A549 (cell line): ENCODE data around the gene CLTCL1. TPM values are rescaled to one million over a fixed set of nuclear protein-coding genes. Genes with fewer than 3 reads are reported as not detected.

Source experiments
- ATAC-seq, 2 experiments: fragments of 200-7000 bp in 1 of 2; fragments of >200 bp in 1 of 2; cut with Nextera tagmentation in 1 of 2; cut with Tn5 transposase in 1 of 2; 3 replicates each; pipeline versions ENCODE4 v1.8.0 to v1.9.1; 2018 to 2020; ENCODE audit warnings: mild to moderate bottlenecking in 1 of 2, moderate library complexity in 1 of 2
- CTCF ChIA-PET: fragments of 300-600 bp; sonication (Branson Sonifier 250); formaldehyde crosslinking; extraction: SDS; loops from one replicate; lab custom pipeline; 2021; ENCODE audit warnings: antibody characterized with exemption, inconsistent platforms; lab: Yijun Ruan, JAX
- POLR2A ChIA-PET: fragments of 350-600 bp; formaldehyde crosslinking; extraction: SDS; loops from one replicate; lab custom pipeline; 2021; ENCODE audit warnings: antibody characterized with exemption, inconsistent platforms; lab: Yijun Ruan, JAX
- DNase-seq, 2 experiments: peaks; one replicate each; pipeline versions ENCODE4 v3.0.0 to v3.0.0-alpha.2; 2011 to 2016; ENCODE audit warnings: low read depth in 1 of 2, low spot score in 1 of 2
- FAIRE-seq: peaks from 2 replicates; lab custom pipeline; 2011; peaks lifted over from hg19 to GRCh38; lab: Jason Lieb, UNC
- H3K27ac ChIP-seq, 2 experiments: fragments of >200 bp; sonication (Bioruptor Twin); formaldehyde crosslinking; 3 replicates each; pipeline ENCODE4 v1.5.1; 2016 to 2017
- H3K4me1 ChIP-seq: fragments of >200 bp; sonication (Bioruptor Twin); formaldehyde crosslinking; 3 replicates; pipeline ENCODE4 v1.6.1; 2016
- H3K4me2 ChIP-seq: fragments of >200 bp; sonication (Bioruptor Twin); formaldehyde crosslinking; 3 replicates; pipeline ENCODE4 v1.6.1; 2016
- H3K4me3 ChIP-seq: fragments of >200 bp; sonication (Bioruptor Twin); formaldehyde crosslinking; 3 replicates; pipeline ENCODE4 v1.5.1; 2016
- H3K9me3 ChIP-seq: fragments of >200 bp; sonication (Bioruptor Twin); formaldehyde crosslinking; 3 replicates; pipeline ENCODE4 v1.6.1; 2016
- CBX8 ChIP-seq: fragments of 200-600 bp; sonication (generic); IDR thresholded peaks from 2 replicates; pipeline ENCODE4 v1.6.1; 2016
- CHD2 ChIP-seq: fragments of 150-350 bp; IDR thresholded peaks from 2 replicates; pipeline ENCODE4 v1.6.1; 2014; ENCODE audit warnings: low read length; ENCODE audit not compliant: partially characterized antibody
- E2F6 ChIP-seq: IDR thresholded peaks from 2 replicates; pipeline ENCODE4 v1.6.1; 2012; ENCODE audit warnings: low read depth, borderline replicate concordance
- EHMT2 ChIP-seq: fragments of 200-600 bp; sonication (generic); IDR thresholded peaks from 2 replicates; pipeline ENCODE4 v1.6.1; 2016; ENCODE audit warnings: antibody characterized with exemption, low read depth, mild to moderate bottlenecking, moderate library complexity
- ESRRA ChIP-seq: fragments of 150-350 bp; IDR thresholded peaks from 2 replicates; pipeline ENCODE4 v1.6.1; 2014; ENCODE audit warnings: mild to moderate bottlenecking, low read length, borderline replicate concordance
- FOSB ChIP-seq: fragments of 250-450 bp; sonication (Bioruptor Pico); IDR thresholded peaks from 2 replicates; pipeline ENCODE4 v1.5.0; 2020; ENCODE audit warnings: mild to moderate bottlenecking, moderate library complexity
- GATA3 ChIP-seq: IDR thresholded peaks from 2 replicates; pipeline ENCODE4 v1.6.1; 2012; ENCODE audit warnings: borderline replicate concordance
- HEYL ChIP-seq: fragments of 250-450 bp; sonication (Bioruptor Pico); IDR thresholded peaks from 2 replicates; pipeline ENCODE4 v1.8.0; 2021; ENCODE audit warnings: mild to moderate bottlenecking, moderate library complexity
- HMGXB4 ChIP-seq: fragments of 250-450 bp; sonication (Bioruptor Pico); IDR thresholded peaks from 2 replicates; pipeline ENCODE4 v1.5.0; 2021; ENCODE audit warnings: mild to moderate bottlenecking, moderate library complexity, borderline replicate concordance
- HOXB13 ChIP-seq: fragments of 250-450 bp; sonication (Bioruptor Pico); IDR thresholded peaks from 2 replicates; pipeline ENCODE4 v1.5.0; 2020; ENCODE audit warnings: low read depth, mild to moderate bottlenecking, moderate library complexity
- JUN ChIP-seq, 2 experiments: fragments of >200 bp; sonication (Bioruptor Twin); formaldehyde crosslinking; IDR thresholded peaks; 2 replicates in 1 of 2; 3 replicates in 1 of 2; pipeline ENCODE4 v1.6.1; 2016 to 2017
- KDM5A ChIP-seq: fragments of 200-600 bp; sonication (generic); IDR thresholded peaks from 2 replicates; pipeline ENCODE4 v1.6.1; 2016; ENCODE audit warnings: antibody characterized with exemption, mild to moderate bottlenecking
- NPAS2 ChIP-seq: fragments of 250-450 bp; sonication (Bioruptor Pico); IDR thresholded peaks from 2 replicates; pipeline ENCODE4 v1.8.0; 2022; ENCODE audit warnings: mild to moderate bottlenecking, moderate library complexity, borderline replicate concordance
- PHF8 ChIP-seq: fragments of 200-600 bp; sonication (generic); IDR thresholded peaks from 2 replicates; pipeline ENCODE4 v1.6.1; 2016; ENCODE audit warnings: low read depth, mild to moderate bottlenecking, antibody characterized with exemption, moderate library complexity, borderline replicate concordance
- POLR2AphosphoS2 ChIP-seq: conservative IDR thresholded peaks from 2 replicates; pipeline ENCODE4 v1.6.1; 2012; ENCODE audit warnings: low read length, improper control_type of control experiment, inconsistent platforms
- RCOR1 ChIP-seq: fragments of 150-350 bp; IDR thresholded peaks from 2 replicates; pipeline ENCODE4 v1.6.1; 2014; ENCODE audit warnings: antibody characterized with exemption, low read length, low read depth
- RNF2 ChIP-seq: fragments of 200-600 bp; sonication (generic); IDR thresholded peaks from 2 replicates; pipeline ENCODE4 v1.6.1; 2016; ENCODE audit warnings: low read depth, mild to moderate bottlenecking, antibody characterized with exemption, moderate library complexity, borderline replicate concordance
- ZFP36 ChIP-seq: fragments of 450-650 bp; IDR thresholded peaks from 2 replicates; pipeline ENCODE4 v1.6.1; 2014; ENCODE audit warnings: borderline replicate concordance; ENCODE audit not compliant: partially characterized antibody
- WGBS: methylation state at CpG from one replicate; pipeline ENCODE4 v1.1.6; 2017; ENCODE audit errors: missing lambda C conversion rate; 5-methylcytosine and 5-hydroxymethylcytosine counted together
- polyA plus RNA-seq, 4 experiments: library from polyadenylated mRNA; depleted of rRNA in 3 of 4; stranded (reverse); fragments of >200 nt; fragmentation: RNase III in 1 of 4; extraction: RNeasy Plus Mini Kit Qiagen cat#74134 plus additional on column Dnase treatment in 1 of 4; gene quantifications; 2 replicates in 3 of 4; 3 replicates in 1 of 4; pipeline ENCODE4 v1.2.3, GENCODE V29; 2011 to 2017
- TF ChIP-seq, protein P1 (sequence below): fragments of 450-650 bp; IDR thresholded peaks from 2 replicates; pipeline ENCODE4 v1.6.1; 2014; ENCODE audit warnings: antibody characterized with exemption
- TF ChIP-seq, protein P2 (sequence below): fragments of >200 bp; sonication (Bioruptor Twin); formaldehyde crosslinking; IDR thresholded peaks from 2 replicates; pipeline ENCODE4 v1.6.1; 2016
- TF ChIP-seq, protein P3 (sequence below): fragments of 200-600 bp; sonication (generic); IDR thresholded peaks from 2 replicates; pipeline ENCODE4 v1.6.1; 2016; ENCODE audit warnings: antibody characterized with exemption, mild to moderate bottlenecking, moderate library complexity
- TF ChIP-seq, protein P4 (sequence below): IDR thresholded peaks from 2 replicates; pipeline ENCODE4 v1.6.1; 2012

The CLTCL1 gene
- polyA plus RNA-seq, 2 of the 4 experiments (the other 2 are of a cell fraction) = 8.6 to 10.6 TPM

DNA sequence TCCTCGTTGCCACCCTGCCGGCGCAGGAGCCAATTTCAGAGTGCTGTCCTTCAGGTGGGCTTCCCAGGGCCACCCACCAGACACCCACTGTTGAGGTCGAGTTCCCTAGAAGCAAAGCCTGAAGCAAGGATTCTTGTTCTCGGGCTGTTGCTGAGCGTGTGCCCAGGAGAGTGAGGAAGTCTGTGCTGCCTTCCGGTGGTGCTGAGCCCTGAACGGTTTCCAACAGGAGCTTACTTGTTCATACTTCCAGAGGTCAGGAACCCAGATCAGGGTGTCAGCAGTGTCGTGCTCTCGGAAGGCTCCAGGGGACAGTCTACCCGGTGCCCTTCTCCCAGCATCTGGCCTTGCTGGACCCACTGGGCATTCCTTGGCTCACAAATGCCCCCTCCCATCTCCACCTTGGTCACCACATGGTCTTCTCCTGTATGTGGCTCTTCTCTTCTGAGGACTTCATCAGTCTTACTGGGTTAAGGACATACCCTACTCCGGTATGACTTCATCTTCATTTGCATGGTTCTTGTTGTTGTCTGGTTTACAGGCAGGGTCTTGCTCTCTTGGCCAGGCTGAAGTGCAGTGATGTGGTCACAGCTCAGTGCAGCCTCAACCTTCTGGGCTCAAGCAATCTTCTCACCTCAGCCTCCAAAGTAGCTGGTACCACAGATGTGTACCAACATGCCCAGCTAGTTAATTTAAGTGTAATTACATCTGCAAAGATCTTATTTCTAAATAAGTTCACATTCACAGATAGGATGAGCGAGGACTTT, 124.2 kb downstream of the CLTCL1 start:
- DNase-seq (no peak), FAIRE-seq (no peak), ATAC-seq (no peak)
- ChIA-PET POLR2A (no interaction called here), CTCF (interaction anchor here (1.3 to 2.3 kb wide), 4 partner anchors 9 to 213 kb away, joined by 3 to 8 read pairs (median 4); partner anchors contain the start of genes ESS2 and SLC25A1)
- H3K4me2 ChIP-seq = no peak overlapping the region
- H3K27ac ChIP-seq = no peak overlapping the region
- peaks cover 5% of the 10 kb centered on the region; the same call in 2 of the 3 replicates for H3K4me1 ChIP-seq
- WGBS = 27% methylated on average over 5 of the region's 13 CpGs
- TF ChIP-seq HEYL (CRISPR knock-in tag) (no peak), PHF8 (no peak), CHD2 (no peak), NPAS2 (CRISPR knock-in tag) (no peak), KDM5A (no peak), HMGXB4 (CRISPR knock-in tag) (no peak), HOXB13 (no peak), JUN (IDR thresholded peaks at IDR 0.05) (no peak)
- H3K4me3 ChIP-seq = no peak overlapping the region
- peaks cover 2% of the 10 kb centered on the region; the same call in 1 of the 3 replicates for H3K9me3 ChIP-seq

DNA sequence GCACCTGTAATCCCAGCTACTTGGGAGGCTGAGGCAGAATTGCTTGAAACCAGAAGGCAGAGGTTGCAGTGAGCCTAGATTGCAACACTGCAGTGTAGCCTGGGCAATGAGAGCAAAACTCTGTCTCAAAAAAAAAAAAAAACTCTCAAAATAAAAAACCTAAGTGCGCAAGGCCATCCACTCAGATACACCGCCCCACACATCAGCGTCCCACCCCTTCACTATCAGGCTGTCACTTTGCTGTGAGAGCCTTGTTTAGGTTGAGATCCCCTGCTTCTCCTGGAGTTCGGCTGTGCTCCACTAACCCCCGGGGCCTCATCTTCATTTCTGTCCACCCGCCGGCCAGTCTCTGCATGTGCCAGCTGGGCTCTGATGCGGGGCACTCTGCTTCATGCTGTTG, 125.1 kb downstream of the CLTCL1 start:
- CTCF ChIA-PET = interaction anchor here (1.3 to 2.3 kb wide), 3 partner anchors 9 to 212 kb away, joined by 3 to 8 read pairs (median 4); partner anchors contain the start of gene ESS2
- no peak for ATAC-seq
- 19% methylated on average over 6 of the region's 8 CpGs for WGBS
- H3K4me3 ChIP-seq = no peak overlapping the region
- H3K4me1 ChIP-seq = peaks cover 5% of the 10 kb centered on the region; the same call in 2 of the 3 replicates
- H3K9me3 ChIP-seq = peaks cover 2% of the 10 kb centered on the region; the same call in 1 of the 3 replicates
- TF ChIP-seq FOSB (CRISPR knock-in tag) (no peak), ZFP36 (no peak), ESRRA (no peak), POLR2AphosphoS2 (no peak), E2F6 (no peak), HMGXB4 (CRISPR knock-in tag) (no peak), RNF2 (no peak), CBX8 (no peak), NPAS2 (CRISPR knock-in tag) (no peak), EHMT2 (no peak), RCOR1 (no peak), GATA3 (no peak)
- TF ChIP-seq, protein P1, sequence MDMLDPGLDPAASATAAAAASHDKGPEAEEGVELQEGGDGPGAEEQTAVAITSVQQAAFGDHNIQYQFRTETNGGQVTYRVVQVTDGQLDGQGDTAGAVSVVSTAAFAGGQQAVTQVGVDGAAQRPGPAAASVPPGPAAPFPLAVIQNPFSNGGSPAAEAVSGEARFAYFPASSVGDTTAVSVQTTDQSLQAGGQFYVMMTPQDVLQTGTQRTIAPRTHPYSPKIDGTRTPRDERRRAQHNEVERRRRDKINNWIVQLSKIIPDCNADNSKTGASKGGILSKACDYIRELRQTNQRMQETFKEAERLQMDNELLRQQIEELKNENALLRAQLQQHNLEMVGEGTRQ = no peak
- TF ChIP-seq, protein P2, sequence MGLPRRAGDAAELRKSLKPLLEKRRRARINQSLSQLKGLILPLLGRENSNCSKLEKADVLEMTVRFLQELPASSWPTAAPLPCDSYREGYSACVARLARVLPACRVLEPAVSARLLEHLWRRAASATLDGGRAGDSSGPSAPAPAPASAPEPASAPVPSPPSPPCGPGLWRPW = no peak
- TF ChIP-seq, protein P3, sequence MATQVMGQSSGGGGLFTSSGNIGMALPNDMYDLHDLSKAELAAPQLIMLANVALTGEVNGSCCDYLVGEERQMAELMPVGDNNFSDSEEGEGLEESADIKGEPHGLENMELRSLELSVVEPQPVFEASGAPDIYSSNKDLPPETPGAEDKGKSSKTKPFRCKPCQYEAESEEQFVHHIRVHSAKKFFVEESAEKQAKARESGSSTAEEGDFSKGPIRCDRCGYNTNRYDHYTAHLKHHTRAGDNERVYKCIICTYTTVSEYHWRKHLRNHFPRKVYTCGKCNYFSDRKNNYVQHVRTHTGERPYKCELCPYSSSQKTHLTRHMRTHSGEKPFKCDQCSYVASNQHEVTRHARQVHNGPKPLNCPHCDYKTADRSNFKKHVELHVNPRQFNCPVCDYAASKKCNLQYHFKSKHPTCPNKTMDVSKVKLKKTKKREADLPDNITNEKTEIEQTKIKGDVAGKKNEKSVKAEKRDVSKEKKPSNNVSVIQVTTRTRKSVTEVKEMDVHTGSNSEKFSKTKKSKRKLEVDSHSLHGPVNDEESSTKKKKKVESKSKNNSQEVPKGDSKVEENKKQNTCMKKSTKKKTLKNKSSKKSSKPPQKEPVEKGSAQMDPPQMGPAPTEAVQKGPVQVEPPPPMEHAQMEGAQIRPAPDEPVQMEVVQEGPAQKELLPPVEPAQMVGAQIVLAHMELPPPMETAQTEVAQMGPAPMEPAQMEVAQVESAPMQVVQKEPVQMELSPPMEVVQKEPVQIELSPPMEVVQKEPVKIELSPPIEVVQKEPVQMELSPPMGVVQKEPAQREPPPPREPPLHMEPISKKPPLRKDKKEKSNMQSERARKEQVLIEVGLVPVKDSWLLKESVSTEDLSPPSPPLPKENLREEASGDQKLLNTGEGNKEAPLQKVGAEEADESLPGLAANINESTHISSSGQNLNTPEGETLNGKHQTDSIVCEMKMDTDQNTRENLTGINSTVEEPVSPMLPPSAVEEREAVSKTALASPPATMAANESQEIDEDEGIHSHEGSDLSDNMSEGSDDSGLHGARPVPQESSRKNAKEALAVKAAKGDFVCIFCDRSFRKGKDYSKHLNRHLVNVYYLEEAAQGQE = no peak
- TF ChIP-seq, protein P4, sequence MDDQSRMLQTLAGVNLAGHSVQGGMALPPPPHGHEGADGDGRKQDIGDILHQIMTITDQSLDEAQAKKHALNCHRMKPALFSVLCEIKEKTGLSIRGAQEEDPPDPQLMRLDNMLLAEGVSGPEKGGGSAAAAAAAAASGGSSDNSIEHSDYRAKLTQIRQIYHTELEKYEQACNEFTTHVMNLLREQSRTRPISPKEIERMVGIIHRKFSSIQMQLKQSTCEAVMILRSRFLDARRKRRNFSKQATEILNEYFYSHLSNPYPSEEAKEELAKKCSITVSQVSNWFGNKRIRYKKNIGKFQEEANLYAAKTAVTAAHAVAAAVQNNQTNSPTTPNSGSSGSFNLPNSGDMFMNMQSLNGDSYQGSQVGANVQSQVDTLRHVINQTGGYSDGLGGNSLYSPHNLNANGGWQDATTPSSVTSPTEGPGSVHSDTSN = no peak
- TF ChIP-seq, all 56 proteins: peak for 0
- no peak overlapping the region for H3K4me2 ChIP-seq
- POLR2A ChIA-PET = no interaction called here
- DNase-seq (no peak), FAIRE-seq (no peak)
- H3K27ac ChIP-seq = no peak overlapping the region
